Neural crest cell (in vitro differentiated cells): ENCODE measurements around the gene ZNF276. TPM values are rescaled to one million over a fixed set of nuclear protein-coding genes. Genes with fewer than 3 reads are reported as not detected.
A peak's percentile ranks its signal among the peaks of the same experiment; 100 is the strongest.

Experiments used
- DNase-seq: peaks from one replicate; pipeline ENCODE4 v3.0.0; 2021; ENCODE audit warnings: low read depth, mixed read lengths, low spot score
- H3K27ac Mint-ChIP-seq: one replicate; pipeline ENCODE4 v1.8.0; 2021; ENCODE audit warnings: mild to moderate bottlenecking, mixed read lengths; ENCODE audit not compliant: unreplicated experiment
- H3K27me3 Mint-ChIP-seq: 2 replicates; pipeline ENCODE4 v1.8.0; 2021; ENCODE audit warnings: low read depth, mild to moderate bottlenecking, mixed read lengths
- H3K36me3 Mint-ChIP-seq: 2 replicates; pipeline ENCODE4 v1.8.0; 2021; ENCODE audit warnings: low read depth, mild to moderate bottlenecking, mixed read lengths
- H3K4me1 Mint-ChIP-seq: 2 replicates; pipeline ENCODE4 v1.8.0; 2021; ENCODE audit warnings: mixed read lengths
- H3K4me3 Mint-ChIP-seq: one replicate; pipeline ENCODE4 v1.8.0; 2021; ENCODE audit warnings: mild to moderate bottlenecking, mixed read lengths
- H3K9me3 Mint-ChIP-seq: 2 replicates; pipeline ENCODE4 v1.8.0; 2021; ENCODE audit warnings: mixed read lengths
- total RNA-seq: library from RNA; stranded (reverse); gene quantifications from 2 replicates; pipeline ENCODE4 v1.2.1, GENCODE V29; 2021
- TF ChIP-seq, protein P1 (sequence below): fragments of 200-600 bp; sonication (generic); conservative IDR thresholded peaks from 2 replicates; pipeline ENCODE4 v1.5.0; 2021; ENCODE audit warnings: antibody characterized with exemption, mild to moderate bottlenecking

ZNF276 gene
- total RNA-seq, 1 donor from 2014 or later: 32.9 TPM

DNA sequence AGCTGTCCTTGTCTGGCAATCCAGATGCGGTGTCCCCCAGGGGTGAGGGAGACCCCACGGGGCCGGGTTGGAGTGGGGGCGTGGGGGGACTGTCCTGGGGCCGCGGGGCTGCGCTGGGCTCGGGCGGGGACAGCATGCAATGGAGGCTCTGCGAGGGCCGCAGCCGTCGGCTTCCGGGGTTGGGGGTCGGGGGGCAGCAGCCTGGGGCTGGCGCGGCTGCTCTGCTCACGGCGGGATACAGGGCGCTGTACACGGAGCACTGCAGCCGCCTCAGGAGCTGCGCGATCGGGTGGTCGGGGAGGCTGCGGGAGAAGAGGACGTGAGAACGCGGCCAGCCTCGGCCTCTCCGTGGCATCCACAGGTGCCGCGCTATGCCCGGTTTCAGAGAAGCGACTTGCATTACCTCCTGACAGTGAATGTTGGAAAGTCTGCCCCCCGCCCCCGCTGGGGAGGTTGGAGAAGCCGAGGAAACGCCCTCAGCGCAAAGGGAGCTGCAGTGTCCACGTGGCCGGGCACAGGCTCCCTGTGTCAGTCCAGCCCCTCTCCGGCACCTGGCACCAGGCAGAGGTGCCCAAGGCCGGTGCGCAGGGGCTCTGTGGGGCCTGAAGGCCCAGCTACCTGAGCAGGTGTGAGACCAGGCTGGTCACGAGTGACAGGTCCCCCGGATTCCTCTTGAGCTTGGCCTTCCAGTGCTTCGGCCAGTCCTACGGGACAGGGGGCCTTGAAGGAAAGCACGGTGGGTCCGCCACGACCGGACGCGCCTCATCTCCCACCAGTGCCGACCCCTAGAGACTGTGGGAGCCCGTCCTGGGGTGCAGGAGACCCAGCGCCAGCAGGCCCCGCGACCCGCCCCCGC lies 10.4 kb upstream of the ZNF276 start:
- peaks cover 5% of the 10 kb centered on the region for H3K36me3 Mint-ChIP-seq

DNA sequence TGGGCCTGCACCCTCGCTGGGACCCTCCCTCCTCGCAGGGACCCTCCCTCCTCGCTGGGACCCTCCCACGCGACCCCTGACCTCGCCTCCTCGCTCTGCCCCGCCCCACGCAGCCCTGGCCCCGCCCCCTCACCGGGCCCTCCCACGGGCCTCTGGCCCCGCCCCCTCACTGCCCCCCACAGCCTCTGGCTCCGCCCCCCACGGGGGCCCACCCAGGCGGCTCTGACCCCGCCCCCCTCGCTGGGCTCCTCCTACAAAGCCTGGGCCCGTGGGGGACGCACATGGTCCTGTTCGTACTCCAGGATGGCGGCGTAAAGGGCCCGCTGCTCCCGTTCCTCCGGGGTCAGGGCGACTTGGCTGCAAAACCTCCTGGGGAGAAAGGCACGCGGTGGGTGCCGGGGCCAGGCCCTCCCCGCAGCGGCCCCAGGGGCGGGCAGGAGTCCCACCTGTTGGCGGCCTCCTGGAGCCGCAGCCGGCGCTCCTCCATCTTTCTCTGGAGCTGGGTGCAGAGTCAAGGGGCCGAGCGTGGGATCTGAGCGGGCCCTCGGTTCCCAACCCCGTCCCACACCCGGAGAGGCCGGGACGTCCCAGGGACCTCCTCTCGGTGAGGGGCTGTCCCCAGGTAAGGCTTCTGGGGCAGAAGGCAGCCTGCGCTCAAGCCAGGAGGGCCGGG lies 9.6 kb upstream of the ZNF276 start:
- Mint-ChIP-seq H3K9me3 (no peaks in the 10 kb centered on the region), H3K27ac (no peak overlapping the region), H3K27me3 (peaks cover 2% of the 10 kb centered on the region), H3K4me1 (peaks cover 9% of the 10 kb centered on the region), H3K4me3 (no peak overlapping the region), H3K36me3 (peaks cover 5% of the 10 kb centered on the region)
- peak; percentile 47 for DNase-seq
- TF ChIP-seq, protein P1, sequence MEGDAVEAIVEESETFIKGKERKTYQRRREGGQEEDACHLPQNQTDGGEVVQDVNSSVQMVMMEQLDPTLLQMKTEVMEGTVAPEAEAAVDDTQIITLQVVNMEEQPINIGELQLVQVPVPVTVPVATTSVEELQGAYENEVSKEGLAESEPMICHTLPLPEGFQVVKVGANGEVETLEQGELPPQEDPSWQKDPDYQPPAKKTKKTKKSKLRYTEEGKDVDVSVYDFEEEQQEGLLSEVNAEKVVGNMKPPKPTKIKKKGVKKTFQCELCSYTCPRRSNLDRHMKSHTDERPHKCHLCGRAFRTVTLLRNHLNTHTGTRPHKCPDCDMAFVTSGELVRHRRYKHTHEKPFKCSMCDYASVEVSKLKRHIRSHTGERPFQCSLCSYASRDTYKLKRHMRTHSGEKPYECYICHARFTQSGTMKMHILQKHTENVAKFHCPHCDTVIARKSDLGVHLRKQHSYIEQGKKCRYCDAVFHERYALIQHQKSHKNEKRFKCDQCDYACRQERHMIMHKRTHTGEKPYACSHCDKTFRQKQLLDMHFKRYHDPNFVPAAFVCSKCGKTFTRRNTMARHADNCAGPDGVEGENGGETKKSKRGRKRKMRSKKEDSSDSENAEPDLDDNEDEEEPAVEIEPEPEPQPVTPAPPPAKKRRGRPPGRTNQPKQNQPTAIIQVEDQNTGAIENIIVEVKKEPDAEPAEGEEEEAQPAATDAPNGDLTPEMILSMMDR: peak; percentile 9

More for the DNA sequence above, 10.4 kb upstream of the ZNF276 start:
- no peak for DNase-seq
- Mint-ChIP-seq H3K4me1 (peaks cover 11% of the 10 kb centered on the region), H3K27me3 (peaks cover 2% of the 10 kb centered on the region), H3K9me3 (no peaks in the 10 kb centered on the region), H3K4me3 (no peak overlapping the region), H3K27ac (no peak overlapping the region)
- TF ChIP-seq, protein P1: no peak

DNA sequence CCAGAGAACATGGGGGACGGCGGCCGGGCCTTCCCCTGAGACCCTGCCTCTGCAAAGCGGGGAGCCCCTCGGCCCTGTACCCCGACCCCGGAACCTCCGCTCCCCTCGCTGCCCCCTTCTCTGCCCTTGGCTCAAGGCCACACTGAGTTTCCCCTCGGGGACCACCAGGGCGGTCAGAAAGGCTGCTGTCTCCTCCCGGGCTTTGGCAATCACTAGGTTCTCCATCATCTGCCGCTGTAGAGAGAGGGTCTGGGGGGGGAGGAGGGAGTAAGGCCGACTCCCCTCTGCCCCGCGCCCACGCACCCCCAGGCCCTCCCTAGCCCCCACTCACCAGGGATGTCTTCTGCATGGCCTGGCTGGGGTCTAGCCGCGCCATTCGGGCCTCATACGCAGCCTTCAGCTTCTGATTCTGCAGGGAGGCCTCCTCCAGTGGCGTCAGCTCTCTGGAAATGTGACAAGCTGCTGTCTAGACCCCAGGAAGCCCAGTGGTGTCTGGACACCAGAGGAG lies 9.0 kb upstream of the ZNF276 start:
- TF ChIP-seq, protein P1: no peak
- H3K4me1 Mint-ChIP-seq: peaks cover 9% of the 10 kb centered on the region
- no peak for DNase-seq
- H3K27me3 Mint-ChIP-seq: peaks cover 2% of the 10 kb centered on the region
- no peak overlapping the region for H3K27ac Mint-ChIP-seq
- H3K9me3 Mint-ChIP-seq: no peaks in the 10 kb centered on the region
- H3K4me3 Mint-ChIP-seq: peak overlapping the region; percentile 49
- H3K36me3 Mint-ChIP-seq: peaks cover 5% of the 10 kb centered on the region

DNA sequence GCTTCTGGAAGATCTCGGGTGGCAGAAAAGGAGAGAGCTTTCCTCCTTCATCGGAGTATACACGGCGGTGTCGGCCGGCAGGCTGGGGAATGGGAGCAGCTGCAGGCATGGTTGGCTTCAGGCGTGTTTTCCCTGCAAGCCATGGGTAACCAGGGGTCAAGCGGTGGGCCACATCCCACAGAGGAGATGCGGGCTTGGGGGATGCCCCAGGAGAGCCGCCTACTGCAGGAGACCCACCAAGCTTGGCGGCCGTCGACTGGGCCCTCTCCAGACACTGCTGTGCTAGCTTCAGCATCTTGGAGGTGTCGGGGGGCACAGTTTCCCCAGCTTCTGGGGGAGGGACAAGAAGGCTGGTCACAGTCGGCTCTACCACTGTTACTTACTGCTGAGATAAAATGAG lies 4.8 kb upstream of the ZNF276 start:
- TF ChIP-seq, protein P1: no peak
- Mint-ChIP-seq H3K27ac (no peak overlapping the region), H3K36me3 (peaks cover 5% of the 10 kb centered on the region), H3K4me3 (peak overlapping the region; percentile 19), H3K4me1 (peaks cover 21% of the 10 kb centered on the region), H3K27me3 (no peaks in the 10 kb centered on the region), H3K9me3 (no peaks in the 10 kb centered on the region)
- no peak for DNase-seq

DNA sequence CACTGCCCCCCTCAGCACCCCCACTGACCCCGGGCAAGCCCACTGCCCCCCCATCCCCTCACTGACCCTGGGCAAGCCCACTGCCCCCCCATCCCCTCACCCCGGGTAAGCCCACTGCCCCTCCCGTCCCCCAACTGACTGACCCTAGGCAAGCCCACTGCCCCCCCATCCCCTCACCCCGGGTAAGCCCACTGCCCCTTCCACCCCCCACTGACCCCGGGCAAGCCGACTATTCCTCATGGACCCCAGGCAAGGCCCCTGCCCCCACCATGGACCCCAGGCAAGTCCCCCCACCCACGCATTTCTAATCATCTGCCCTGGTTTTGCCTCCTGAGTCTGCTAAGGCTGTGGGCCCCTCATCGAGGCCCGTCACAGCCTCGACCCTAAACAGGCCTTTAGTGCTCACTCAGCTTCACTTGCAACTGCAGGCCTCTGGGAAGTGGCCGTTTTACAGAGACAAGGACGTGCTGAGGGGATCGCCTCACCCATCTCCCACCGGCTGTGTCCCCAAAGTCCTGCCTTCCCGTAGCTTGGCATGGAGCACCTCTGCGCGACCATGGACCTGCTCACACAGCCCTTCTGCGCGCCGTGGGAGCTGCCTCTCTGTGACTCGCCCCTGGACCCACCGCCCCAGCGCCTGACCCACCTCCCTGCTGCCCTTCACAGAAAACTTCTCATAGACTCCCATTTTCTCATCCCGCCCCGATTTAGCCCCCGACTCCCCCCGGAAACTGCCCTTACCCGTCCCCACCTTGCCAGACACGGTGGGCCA lies 4.2 kb upstream of the ZNF276 start:
- no peak for DNase-seq
- Mint-ChIP-seq H3K27ac (no peak overlapping the region), H3K27me3 (no peaks in the 10 kb centered on the region), H3K4me3 (peak overlapping the region; percentile 34), H3K9me3 (no peaks in the 10 kb centered on the region), H3K4me1 (peaks cover 21% of the 10 kb centered on the region), H3K36me3 (peaks cover 5% of the 10 kb centered on the region)
- TF ChIP-seq, protein P1: no peak
